GM18505 (cell line): ENCODE data around the gene RPS6KB2.
"Not testable (repeated sequence)": the region's sequence is repeated elsewhere in the genome, so short reads cannot be mapped to it uniquely, and the experiment has no call there.

Experiments used
- ATAC-seq: cut with Tn5 transposase; IDR thresholded peaks from one replicate; pipeline ENCODE4 v1.9.1; 2021; ENCODE audit not compliant: unreplicated experiment
- POLR2A ChIP-seq: IDR thresholded peaks from 4 replicates; pipeline ENCODE4 v1.6.1; 2011; ENCODE audit warnings: borderline replicate concordance; ENCODE audit not compliant: insufficient read depth, insufficient read length; ENCODE audit errors: extremely low read depth

RPS6KB2 gene

GRCh38 chr11:67420646-67421429 is 7.5 kb upstream of the RPS6KB2 start:
- peak; percentile 82 for ATAC-seq
- TF ChIP-seq POLR2A = peak; percentile 51

DNA sequence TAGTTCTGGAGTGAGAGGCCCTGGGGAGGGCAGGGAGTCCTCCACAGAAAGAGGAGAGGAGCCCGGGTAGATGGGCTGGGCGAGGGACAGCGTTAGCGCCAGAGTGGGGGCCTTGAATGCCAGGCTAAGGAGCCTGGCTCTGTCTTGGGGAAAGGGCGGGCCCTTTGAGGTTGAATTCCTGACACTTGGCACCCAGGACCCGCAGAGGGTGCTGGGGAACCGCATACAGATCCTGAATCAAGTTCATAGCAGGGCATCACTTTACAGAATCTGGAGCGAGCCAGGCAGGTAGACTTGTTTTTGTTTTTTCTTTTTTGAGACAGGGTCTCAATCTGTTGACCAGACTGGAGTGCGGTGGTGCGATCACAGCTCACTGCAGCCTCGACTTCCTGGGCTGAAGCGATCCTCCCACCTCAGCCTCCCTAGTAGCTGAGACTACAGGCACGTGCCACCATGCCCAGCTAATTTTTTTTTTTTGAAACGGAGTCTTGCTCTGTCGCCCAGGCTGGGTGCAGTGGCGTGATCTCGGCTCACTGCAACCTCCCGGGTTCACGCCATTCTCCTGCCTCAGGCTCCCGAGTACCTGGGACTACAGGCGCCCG is 6.8 kb upstream of the RPS6KB2 start:
- no peak for TF ChIP-seq POLR2A
- no peak for ATAC-seq

- no peak for TF ChIP-seq POLR2A
- no peak for ATAC-seq
Measured at GRCh38 chr11:67422891-67423290, 5.4 kb upstream of the RPS6KB2 start.

DNA sequence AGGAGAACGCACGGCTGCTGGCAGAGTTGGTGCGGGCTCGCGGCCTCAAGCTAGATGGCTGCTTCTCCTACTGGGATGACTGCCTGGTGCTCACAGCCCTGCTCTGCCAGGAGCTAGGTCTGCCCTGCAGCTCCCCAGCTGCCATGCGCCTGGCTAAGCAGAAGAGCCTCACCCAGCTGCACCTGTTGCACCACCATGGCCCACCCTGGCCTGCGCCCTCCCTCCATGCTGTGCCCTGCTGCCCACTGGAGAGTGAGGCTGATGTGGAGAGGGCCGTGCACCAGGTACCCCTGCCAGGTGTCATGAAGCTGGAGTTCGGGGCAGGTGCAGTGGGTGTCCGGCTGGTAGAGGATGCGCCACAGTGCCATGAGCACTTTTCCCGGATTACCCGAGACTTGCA is 4.8 kb upstream of the RPS6KB2 start:
- ATAC-seq = no peak
- no peak for TF ChIP-seq POLR2A

DNA sequence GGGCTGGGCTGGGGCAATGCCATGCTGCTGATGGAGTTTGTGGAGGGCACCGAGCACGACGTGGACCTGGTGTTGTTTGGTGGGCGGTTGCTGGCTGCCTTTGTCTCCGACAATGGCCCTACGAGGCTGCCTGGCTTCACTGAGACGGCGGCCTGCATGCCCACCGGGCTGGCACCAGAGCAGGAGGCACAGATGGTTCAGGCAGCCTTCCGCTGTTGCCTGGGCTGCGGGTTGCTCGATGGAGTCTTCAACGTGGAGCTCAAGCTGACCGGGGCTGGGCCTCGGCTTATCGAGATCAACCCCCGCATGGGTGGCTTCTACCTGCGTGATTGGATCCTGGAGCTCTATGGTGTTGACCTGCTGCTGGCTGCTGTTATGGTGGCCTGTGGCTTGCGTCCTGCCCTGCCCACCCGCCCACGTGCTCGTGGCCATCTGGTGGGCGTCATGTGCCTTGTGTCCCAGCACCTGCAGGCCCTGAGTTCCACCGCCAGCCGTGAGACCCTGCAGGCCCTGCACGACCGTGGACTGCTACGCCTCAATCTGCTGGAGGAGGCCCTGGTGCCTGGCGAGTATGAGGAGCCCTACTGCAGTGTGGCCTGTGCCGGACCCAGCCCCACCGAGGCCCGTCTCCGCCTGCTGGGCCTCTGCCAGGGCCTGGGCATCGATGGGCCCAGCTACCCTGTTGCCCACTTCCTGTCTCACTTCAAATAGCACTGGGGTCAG is 4.2 kb upstream of the RPS6KB2 start:
- TF ChIP-seq POLR2A = no peak
- ATAC-seq = no peak

DNA sequence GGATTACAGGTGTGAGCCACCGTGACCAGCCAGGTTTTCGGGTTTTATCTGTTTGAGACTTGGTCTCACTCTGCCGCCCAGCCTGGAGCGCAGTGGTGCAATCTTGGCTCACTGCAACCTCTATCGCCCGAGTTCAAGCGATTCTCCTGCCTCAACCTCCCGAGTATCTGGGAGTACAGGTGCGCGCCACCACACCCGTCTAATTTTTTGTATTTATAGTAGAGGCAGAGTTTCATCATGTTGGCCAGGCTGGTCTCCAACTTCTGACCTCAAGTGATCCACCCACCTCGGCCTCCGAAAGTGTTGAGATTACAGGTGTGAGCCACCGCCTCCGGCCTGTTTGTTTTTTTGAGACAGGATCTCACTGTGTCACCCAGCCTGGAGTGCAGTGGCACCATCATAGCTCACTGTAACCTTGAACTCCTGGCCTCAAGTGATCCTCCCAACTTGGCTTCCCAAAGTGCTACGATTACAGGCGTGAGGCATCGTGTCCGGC is 882 bp upstream of the RPS6KB2 start:
- not testable (repeated sequence) for ATAC-seq

DNA sequence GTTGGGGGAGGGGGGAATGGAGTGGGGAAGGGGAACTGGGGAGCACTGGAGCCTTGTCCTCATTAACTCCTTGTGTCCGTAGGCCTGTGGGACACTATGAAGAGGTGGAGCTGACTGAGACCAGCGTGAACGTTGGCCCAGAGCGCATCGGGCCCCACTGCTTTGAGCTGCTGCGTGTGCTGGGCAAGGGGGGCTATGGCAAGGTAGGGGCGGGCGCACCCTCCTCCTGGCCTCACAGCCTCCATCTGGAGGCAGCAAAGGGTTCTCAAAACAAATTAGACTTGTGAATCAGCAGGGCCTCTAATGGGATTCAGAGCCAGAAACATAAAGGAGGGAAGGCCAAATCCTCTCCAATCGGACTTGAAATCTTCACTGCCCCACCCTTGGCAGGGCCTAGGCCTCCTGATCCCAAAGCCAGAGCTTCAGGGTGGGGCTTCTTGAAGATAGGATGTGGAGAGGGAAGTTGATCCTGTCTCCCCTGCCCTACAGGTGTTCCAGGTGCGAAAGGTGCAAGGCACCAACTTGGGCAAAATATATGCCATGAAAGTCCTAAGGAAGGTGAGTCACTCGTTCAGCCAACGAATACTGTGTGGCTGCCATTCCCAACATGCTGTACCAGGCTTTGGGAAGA is 859 bp downstream of the RPS6KB2 start:
- ATAC-seq = no peak
- TF ChIP-seq POLR2A = no peak

DNA sequence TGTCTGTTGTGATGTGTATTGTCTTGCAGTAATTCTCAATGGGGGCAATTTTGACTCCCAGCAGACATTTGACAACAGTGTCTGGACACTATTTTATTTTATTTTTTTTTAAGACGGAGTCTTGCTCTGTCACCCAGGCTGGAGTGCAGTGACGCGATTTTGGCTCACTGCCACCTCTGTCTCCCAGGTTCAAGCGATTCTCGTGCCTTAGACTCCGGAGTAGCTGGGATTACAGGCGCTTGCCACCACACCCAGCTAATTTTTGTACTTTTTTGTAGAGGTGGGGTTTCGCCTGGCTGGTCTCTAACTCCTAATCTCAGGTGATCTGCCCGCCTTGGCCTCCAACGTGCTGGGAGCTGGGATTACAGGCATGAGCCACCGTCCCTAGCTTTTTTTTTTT is 1.4 kb downstream of the RPS6KB2 start:
- TF ChIP-seq POLR2A = no peak
- ATAC-seq = no peak

GRCh38 chr11:67431346-67432249 is 3.3 kb downstream of the RPS6KB2 start:
- TF ChIP-seq POLR2A = no peak
- no peak for ATAC-seq

- ATAC-seq = no peak
- no peak for TF ChIP-seq POLR2A
Measured at GRCh38 chr11:67432655-67433349, 4.5 kb downstream of the RPS6KB2 start.

DNA sequence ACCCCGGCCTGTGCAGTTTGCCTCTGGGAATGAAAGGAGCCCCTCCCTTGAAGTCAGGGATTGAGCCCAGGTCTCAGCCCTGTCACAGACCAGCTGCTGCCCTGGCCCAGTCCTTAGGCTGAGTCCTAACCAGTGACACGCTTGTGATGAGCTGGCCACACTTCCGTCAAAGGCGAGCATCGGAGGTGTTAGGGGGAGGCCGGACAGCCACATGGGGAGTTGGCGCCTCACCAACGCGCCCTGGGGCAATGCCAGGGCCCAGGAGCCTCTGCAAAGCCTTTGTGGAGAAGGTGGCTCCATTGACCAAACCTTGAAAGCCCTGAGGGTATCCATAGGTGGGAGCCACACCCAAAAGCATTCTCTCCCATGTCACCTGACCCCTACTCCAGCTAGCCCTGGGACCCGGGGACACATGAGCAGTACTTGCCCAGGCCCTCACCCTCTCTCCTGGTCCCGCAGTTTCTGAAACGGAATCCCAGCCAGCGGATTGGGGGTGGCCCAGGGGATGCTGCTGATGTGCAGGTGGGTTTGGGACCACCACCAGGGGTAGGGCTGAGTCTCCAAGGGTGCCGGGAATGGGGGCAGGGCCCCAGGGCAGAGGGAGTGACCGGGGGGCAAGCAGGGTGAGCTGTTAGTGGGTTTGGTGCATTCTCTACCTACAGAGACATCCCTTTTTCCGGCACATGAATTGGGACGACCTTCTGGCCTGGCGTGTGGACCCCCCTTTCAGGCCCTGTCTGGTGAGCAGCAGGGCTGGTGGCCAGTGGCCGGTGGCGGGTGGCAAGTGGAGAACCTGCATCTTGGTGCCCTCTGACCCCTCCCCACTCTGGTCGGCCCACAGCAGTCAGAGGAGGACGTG is 5.5 kb downstream of the RPS6KB2 start:
- ATAC-seq = no peak
- no peak for TF ChIP-seq POLR2A
